Measurements from ENCODE around the gene LITAFD. TPM values are rescaled to one million over a fixed set of nuclear protein-coding genes. Genes with fewer than 3 reads are reported as not detected.

The LITAFD gene
- total RNA-seq, 1 experiment from 2014 or later: not detected

GRCh38 chr16:8919089-8919933 lies 37.2 kb downstream of the LITAFD start:
- Mint-ChIP-seq H3K27me3 (ENCODE audit: insufficient read depth, unreplicated experiment) (no peaks in the 10 kb centered on the region), H3K36me3 (ENCODE audit: insufficient read depth, unreplicated experiment) (peaks cover 91% of the 10 kb centered on the region), H3K9me3 (ENCODE audit: unreplicated experiment) (no peaks in the 10 kb centered on the region), H3K27ac (ENCODE audit: low read depth, unreplicated experiment) (no peak overlapping the region), H3K4me1 (ENCODE audit: insufficient read depth, unreplicated experiment) (peaks cover 3% of the 10 kb centered on the region), H3K4me3 (ENCODE audit: unreplicated experiment) (no peak overlapping the region)
- intact Hi-C loops (cut with micrococcal nuclease): no loop called here
- TF ChIP-seq, protein P1, sequence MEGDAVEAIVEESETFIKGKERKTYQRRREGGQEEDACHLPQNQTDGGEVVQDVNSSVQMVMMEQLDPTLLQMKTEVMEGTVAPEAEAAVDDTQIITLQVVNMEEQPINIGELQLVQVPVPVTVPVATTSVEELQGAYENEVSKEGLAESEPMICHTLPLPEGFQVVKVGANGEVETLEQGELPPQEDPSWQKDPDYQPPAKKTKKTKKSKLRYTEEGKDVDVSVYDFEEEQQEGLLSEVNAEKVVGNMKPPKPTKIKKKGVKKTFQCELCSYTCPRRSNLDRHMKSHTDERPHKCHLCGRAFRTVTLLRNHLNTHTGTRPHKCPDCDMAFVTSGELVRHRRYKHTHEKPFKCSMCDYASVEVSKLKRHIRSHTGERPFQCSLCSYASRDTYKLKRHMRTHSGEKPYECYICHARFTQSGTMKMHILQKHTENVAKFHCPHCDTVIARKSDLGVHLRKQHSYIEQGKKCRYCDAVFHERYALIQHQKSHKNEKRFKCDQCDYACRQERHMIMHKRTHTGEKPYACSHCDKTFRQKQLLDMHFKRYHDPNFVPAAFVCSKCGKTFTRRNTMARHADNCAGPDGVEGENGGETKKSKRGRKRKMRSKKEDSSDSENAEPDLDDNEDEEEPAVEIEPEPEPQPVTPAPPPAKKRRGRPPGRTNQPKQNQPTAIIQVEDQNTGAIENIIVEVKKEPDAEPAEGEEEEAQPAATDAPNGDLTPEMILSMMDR (IDR thresholded peaks at IDR 0.05; ENCODE audit: unreplicated experiment): no peak
- POLR2A ChIA-PET: interaction anchor here (0.6 kb wide), 1 partner anchor 41 kb away, joined by 3 read pairs; no protein-coding TSS in a partner anchor
- CTCF ChIA-PET: interaction anchor here (0.6 to 2.5 kb wide), 7 partner anchors 14 to 2000 kb away, joined by 3 to 16 read pairs (median 3); no protein-coding TSS in a partner anchor
- no peak for DNase-seq (ENCODE audit: unreplicated experiment)
- no TSS peak for BruUV-seq (replicated peaks)

DNA sequence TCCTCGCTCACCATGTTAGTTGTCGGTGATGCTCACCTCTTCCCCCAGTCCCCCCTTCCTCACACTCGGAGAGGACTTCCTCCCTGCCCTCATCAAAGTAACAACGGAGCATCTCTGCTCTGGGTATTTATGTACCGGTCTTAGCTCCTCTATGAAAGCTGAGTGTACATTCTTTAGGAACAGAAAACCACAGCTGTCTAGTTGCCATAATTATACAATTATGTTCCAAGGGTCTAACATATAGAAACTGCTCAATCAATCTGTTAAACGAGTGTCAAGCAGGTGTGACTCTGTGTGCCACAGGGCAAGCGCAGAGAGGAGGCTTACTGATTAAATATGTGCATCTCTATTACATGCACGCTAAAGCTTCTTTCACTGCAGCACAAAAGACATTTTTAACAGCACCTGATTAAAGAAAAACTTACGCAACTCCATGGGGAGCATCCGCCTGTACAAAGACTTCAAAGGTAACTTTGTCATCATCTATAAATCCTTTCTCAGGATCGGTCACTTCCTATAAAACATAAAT lies 37.8 kb downstream of the LITAFD start:
- Mint-ChIP-seq H3K36me3 (ENCODE audit: insufficient read depth, unreplicated experiment) (peaks cover 89% of the 10 kb centered on the region), H3K27me3 (ENCODE audit: insufficient read depth, unreplicated experiment) (no peaks in the 10 kb centered on the region), H3K4me3 (ENCODE audit: unreplicated experiment) (no peak overlapping the region), H3K4me1 (ENCODE audit: insufficient read depth, unreplicated experiment) (peaks cover 5% of the 10 kb centered on the region), H3K9me3 (ENCODE audit: unreplicated experiment) (no peaks in the 10 kb centered on the region), H3K27ac (ENCODE audit: low read depth, unreplicated experiment) (no peak overlapping the region)
- TF ChIP-seq, protein P1 (IDR thresholded peaks at IDR 0.05; ENCODE audit: unreplicated experiment): no peak
- POLR2A ChIA-PET: interaction anchor here (0.6 kb wide), 1 partner anchor 42 kb away, joined by 3 read pairs; no protein-coding TSS in a partner anchor
- intact Hi-C loops (cut with micrococcal nuclease): no loop called here
- DNase-seq (ENCODE audit: unreplicated experiment): no peak
- no TSS peak for BruUV-seq (replicated peaks)
- CTCF ChIA-PET: interaction anchor here (0.6 to 2.5 kb wide), 5 partner anchors 16 to 1999 kb away, joined by 3 to 16 read pairs (median 3); no protein-coding TSS in a partner anchor

- Mint-ChIP-seq H3K36me3 (ENCODE audit: insufficient read depth, unreplicated experiment) (peaks cover 87% of the 10 kb centered on the region), H3K4me3 (ENCODE audit: unreplicated experiment) (no peak overlapping the region)
- intact Hi-C loops (cut with micrococcal nuclease): no loop called here
These were observed 38.6 kb downstream of the LITAFD start for GRCh38 chr16:8920645-8921346.

More at GRCh38 chr16:8920645-8921346, 38.6 kb downstream of the LITAFD start:
- H3K9me3 Mint-ChIP-seq (ENCODE audit: unreplicated experiment): no peaks in the 10 kb centered on the region
- H3K4me1 Mint-ChIP-seq (ENCODE audit: insufficient read depth, unreplicated experiment): peaks cover 5% of the 10 kb centered on the region
- DNase-seq (ENCODE audit: unreplicated experiment): no peak
- CTCF ChIA-PET: interaction anchor here (2.9 kb wide), 1 partner anchor 16 kb away, joined by 14 read pairs; no protein-coding TSS in a partner anchor
- TF ChIP-seq, protein P1 (IDR thresholded peaks at IDR 0.05; ENCODE audit: unreplicated experiment): no peak
- H3K27ac Mint-ChIP-seq (ENCODE audit: low read depth, unreplicated experiment): no peak overlapping the region
- BruUV-seq (replicated peaks): no TSS peak
- no peaks in the 10 kb centered on the region for H3K27me3 Mint-ChIP-seq (ENCODE audit: insufficient read depth, unreplicated experiment)
- POLR2A ChIA-PET: no interaction called here
